Lung (tissue), 16 donors: ENCODE results near the gene CASP14. TPM values are rescaled to one million over a fixed set of nuclear protein-coding genes. Genes with fewer than 3 reads are reported as not detected.

Source experiments
- ATAC-seq: fragments of 200-7000 bp; cut with Tn5 transposase; one replicate; pipeline ENCODE4 v1.9.1; 2020; ENCODE audit warnings: moderate number of reproducible peaks; ENCODE audit not compliant: insufficient read depth, low FRiP score
- DNase-seq, 3 donors: peaks; one replicate each; pipeline ENCODE4 v3.0.0-alpha.2; 2013 to 2017
- H3K27ac ChIP-seq, 2 donors: one replicate each; pipeline ENCODE4 v1.5.1; 2013; ENCODE audit warnings: mild to moderate bottlenecking in 2 of 2, moderate library complexity in 2 of 2, control low read depth in 1 of 2, inconsistent platforms in 1 of 2, low read depth in 1 of 2, low read length in 1 of 2
- H3K27me3 ChIP-seq, 3 donors: one replicate each; pipeline ENCODE4 v1.5.1; 2013; ENCODE audit warnings: low read length in 2 of 3; ENCODE audit not compliant: control insufficient read depth in 3 of 3, insufficient read depth in 3 of 3
- H3K36me3 ChIP-seq, 4 donors: one replicate each; pipeline ENCODE4 v1.5.1; 2013; ENCODE audit warnings: low read length in 4 of 4, mild to moderate bottlenecking in 1 of 4, moderate library complexity in 1 of 4; ENCODE audit not compliant: control insufficient read depth in 4 of 4, insufficient read depth in 4 of 4
- H3K4me1 ChIP-seq, 5 donors: one replicate each; pipeline ENCODE4 v1.5.1; 2013; ENCODE audit warnings: low read length in 5 of 5, mild to moderate bottlenecking in 2 of 5, moderate library complexity in 1 of 5; ENCODE audit not compliant: control insufficient read depth in 5 of 5, insufficient read depth in 5 of 5
- H3K4me3 ChIP-seq: one replicate; pipeline ENCODE4 v1.5.1; 2013; ENCODE audit warnings: mild to moderate bottlenecking, control low read depth, moderate library complexity
- H3K9ac ChIP-seq, 2 donors: one replicate each; pipeline ENCODE4 v1.5.1; 2013; ENCODE audit warnings: low read length in 2 of 2, control low read depth in 1 of 2; ENCODE audit not compliant: insufficient read depth in 1 of 2
- H3K9me3 ChIP-seq, 4 donors: one replicate each; pipeline ENCODE4 v1.5.1; 2013; ENCODE audit warnings: low read length in 3 of 4, mild to moderate bottlenecking in 1 of 4, moderate library complexity in 1 of 4; ENCODE audit not compliant: control insufficient read depth in 4 of 4, insufficient read depth in 3 of 4
- WGBS, 2 donors: extraction: QIAGEN DNeasy Blood & Tissue Kit; methylation state at CpG; one replicate each; pipeline ENCODE4 v1.1.7; 2013; 5-methylcytosine and 5-hydroxymethylcytosine counted together
- long read RNA-seq, 5 donors: transcript quantifications; one replicate each; lab custom pipeline, GENCODE V29; 2026
- polyA plus RNA-seq, 2 donors: library from polyadenylated mRNA; stranded (reverse); fragments of 200-250 nt; gene quantifications; one replicate each; pipeline ENCODE4 v1.2.1, GENCODE V29; 2013
- total RNA-seq, 2 donors: library from RNA; depleted of rRNA in 1 of 2; stranded (reverse); fragments of >200 nt in 1 of 2; gene quantifications; one replicate each; pipeline ENCODE4 v1.2.1, GENCODE V29; 2014 to 2021
- TF ChIP-seq, protein P1 (sequence below): IDR thresholded peaks from 2 replicates; pipeline ENCODE4 v1.5.1; 2012; ENCODE audit warnings: mild to moderate bottlenecking; ENCODE audit errors: control extremely low read depth, extremely low read depth
- donor health status: control.
- donor health status: control.
- donor health status: Bipolar disorder and iron deficiency.
- donor health status: healthy.
- donor health status: DM: yes; HTN: yes; CAD: no.

The CASP14 gene, protein sequence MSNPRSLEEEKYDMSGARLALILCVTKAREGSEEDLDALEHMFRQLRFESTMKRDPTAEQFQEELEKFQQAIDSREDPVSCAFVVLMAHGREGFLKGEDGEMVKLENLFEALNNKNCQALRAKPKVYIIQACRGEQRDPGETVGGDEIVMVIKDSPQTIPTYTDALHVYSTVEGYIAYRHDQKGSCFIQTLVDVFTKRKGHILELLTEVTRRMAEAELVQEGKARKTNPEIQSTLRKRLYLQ
- total RNA-seq, result not detected
- polyA plus RNA-seq, result not detected
- long read RNA-seq, donor 1, result 0 reads
- long read RNA-seq, donor 2, result 0 reads
- long read RNA-seq, donor 3, result 0 reads
- long read RNA-seq, donor 4, result 0 reads
- long read RNA-seq, donor 5, result 0 reads

DNA sequence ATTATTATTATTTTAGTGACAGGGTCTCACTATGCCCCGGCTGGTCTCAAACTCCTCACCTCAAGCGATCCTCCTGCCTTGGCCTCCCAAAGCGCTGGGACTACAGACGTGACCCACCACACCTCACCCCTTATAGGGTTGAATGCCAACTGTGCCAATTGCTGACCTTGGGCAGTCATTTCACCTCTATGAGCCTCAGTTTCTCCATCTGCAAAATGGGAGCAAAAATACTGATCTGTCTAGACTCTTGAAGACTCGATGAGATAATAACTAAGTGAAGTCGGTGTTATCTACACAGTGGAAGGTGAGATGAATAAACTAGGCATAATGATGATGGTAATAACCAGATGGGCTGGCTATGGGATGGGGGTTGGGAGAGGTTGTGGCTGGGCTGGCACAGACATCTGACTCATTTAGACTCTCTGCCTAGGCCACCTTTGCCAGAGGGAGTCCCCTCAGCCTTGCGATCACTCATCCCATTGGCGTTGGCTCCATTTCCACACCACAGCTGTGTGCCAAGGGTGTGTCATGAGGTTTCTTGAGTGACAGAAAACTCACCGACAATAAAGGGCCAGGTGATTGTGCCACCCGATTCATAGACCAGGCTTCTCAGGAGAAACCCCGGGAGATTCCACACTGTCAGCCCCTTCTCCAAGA lies at the start of gene CASP14:
TSS of gene CASP14 (plus strand) at position 596 of the 657 bp plus-strand sequence. CDS start 2,772 bp downstream, outside the sequence.
- ATAC-seq (no peak), DNase-seq (no peak)
- TF ChIP-seq, protein P1, sequence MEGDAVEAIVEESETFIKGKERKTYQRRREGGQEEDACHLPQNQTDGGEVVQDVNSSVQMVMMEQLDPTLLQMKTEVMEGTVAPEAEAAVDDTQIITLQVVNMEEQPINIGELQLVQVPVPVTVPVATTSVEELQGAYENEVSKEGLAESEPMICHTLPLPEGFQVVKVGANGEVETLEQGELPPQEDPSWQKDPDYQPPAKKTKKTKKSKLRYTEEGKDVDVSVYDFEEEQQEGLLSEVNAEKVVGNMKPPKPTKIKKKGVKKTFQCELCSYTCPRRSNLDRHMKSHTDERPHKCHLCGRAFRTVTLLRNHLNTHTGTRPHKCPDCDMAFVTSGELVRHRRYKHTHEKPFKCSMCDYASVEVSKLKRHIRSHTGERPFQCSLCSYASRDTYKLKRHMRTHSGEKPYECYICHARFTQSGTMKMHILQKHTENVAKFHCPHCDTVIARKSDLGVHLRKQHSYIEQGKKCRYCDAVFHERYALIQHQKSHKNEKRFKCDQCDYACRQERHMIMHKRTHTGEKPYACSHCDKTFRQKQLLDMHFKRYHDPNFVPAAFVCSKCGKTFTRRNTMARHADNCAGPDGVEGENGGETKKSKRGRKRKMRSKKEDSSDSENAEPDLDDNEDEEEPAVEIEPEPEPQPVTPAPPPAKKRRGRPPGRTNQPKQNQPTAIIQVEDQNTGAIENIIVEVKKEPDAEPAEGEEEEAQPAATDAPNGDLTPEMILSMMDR, result no peak
- Histone ChIP-seq H3K36me3 (no peaks in the 10 kb centered on the region), H3K4me1 (no peaks in the 10 kb centered on the region), H3K27me3 (peaks cover 0 to 3% (median 0%) of the 10 kb centered on the region in 3 donors), H3K27ac (no peak within 1 kb of the TSS), H3K9ac (no peak within 1 kb of the TSS), H3K9me3 (no peaks in the 10 kb centered on the region), H3K4me3 (no peak within 1 kb of the TSS)
- WGBS, 2 donors, result 91 to 95% methylated on average over 11 of the region's 11 CpGs

DNA sequence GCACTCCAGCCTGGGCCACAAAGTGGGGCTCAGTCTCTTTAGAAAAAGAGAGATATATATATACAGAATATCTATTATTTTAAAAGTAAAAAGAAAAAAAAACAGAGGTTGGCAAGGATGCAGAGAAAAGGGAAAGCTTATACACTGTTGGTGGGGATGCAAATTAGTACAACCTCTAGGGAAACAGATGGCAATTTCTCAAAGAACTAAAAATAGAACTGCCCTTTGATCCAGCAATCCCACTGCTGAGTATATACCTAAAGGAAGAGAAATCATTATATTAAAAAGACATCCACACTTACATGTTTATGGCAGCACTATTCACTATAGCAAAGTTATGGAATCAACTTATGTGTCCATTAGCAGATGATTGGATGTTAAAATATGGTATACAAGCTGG lies 41.0 kb upstream of the CASP14 start:
- Histone ChIP-seq H3K4me1 (no peaks in the 10 kb centered on the region), H3K9me3 (peaks cover 0 to 3% (median 0%) of the 10 kb centered on the region in 4 donors), H3K4me3 (no peak overlapping the region), H3K36me3 (no peaks in the 10 kb centered on the region), H3K27ac (no peak overlapping the region), H3K27me3 (peaks cover 10 to 21% (median 12%) of the 10 kb centered on the region in 3 donors), H3K9ac (no peak overlapping the region)
- ATAC-seq (no peak), DNase-seq (no peak)
- TF ChIP-seq, protein P1, result no peak

DNA sequence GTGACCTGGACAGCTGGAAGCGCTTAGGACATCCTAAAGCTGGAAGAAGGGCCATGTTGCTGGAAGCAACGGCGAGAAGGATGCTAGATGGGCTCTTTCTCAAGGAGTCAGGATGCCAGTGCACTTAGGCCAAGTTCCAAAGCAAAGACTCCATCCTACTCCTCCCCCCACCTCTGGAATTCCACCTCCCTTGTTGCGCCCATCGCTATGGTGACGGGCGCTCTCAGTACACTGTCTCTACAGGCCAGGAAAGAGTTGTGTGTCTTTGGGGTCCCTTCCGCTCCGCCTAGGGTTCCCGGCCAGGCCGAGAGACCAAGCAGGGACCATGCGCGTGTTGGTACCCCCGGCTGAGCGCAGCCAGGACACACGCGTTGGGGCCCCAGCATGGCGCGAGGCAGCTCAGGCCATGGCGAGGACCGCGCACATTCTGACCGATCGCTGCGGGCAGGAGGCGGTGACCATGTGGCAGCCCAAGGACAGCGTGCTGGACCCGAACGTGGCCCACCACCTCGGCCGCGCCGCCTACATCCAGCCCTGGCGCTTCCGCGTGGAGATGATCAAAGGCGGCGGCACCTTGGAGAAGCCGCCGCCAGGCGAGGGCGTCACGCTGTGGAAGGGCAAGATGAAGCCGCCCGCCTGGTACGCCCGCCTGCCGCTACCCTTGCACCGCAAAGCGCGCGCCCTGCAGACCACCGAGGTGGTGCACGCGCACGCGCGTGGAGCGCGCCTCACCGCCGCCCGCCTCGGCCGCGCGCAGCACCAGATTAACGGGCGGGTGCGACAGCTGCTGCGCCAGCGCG lies 38.6 kb upstream of the CASP14 start:
- H3K4me1 ChIP-seq, result no peaks in the 10 kb centered on the region
- TF ChIP-seq, protein P1, result no peak
- peak; percentile 1 to 19 (median 9) for DNase-seq
- H3K4me3 ChIP-seq, result no peak overlapping the region
- ATAC-seq, result no peak
- H3K27me3 ChIP-seq, result peaks cover 10 to 21% (median 12%) of the 10 kb centered on the region in 3 donors
- H3K27ac ChIP-seq, result no peak overlapping the region
- H3K9ac ChIP-seq, result no peak overlapping the region
- 8% methylated on average over 61 to 73 of the region's 73 CpGs for WGBS, 2 donors
- H3K9me3 ChIP-seq, result peaks cover 0 to 3% (median 0%) of the 10 kb centered on the region in 4 donors
- H3K36me3 ChIP-seq, result no peaks in the 10 kb centered on the region
